Ishikawa (cell line): Measurements from ENCODE around the gene CX3CR1.

Experiments used
- CEBPB ChIP-seq: IDR thresholded peaks from 2 replicates; pipeline ENCODE4 v1.6.1; 2012
- CREB1 ChIP-seq: IDR thresholded peaks from 2 replicates; pipeline ENCODE4 v1.6.1; 2012; ENCODE audit warnings: low read depth
- EP300 ChIP-seq: IDR thresholded peaks from 2 replicates; pipeline ENCODE4 v1.6.1; 2012; ENCODE audit warnings: borderline replicate concordance
- FOXM1 ChIP-seq: IDR thresholded peaks from 2 replicates; pipeline ENCODE4 v1.6.1; 2012; ENCODE audit warnings: low read depth, borderline replicate concordance
- MAX ChIP-seq: IDR thresholded peaks from 2 replicates; pipeline ENCODE4 v1.6.1; 2012
- NFIC ChIP-seq: IDR thresholded peaks from 2 replicates; pipeline ENCODE4 v1.6.1; 2012
- RAD21 ChIP-seq: IDR thresholded peaks from 2 replicates; pipeline ENCODE4 v1.6.1; 2012; ENCODE audit warnings: low read depth
- TAF1 ChIP-seq: IDR thresholded peaks from 2 replicates; pipeline ENCODE4 v1.6.1; 2012; ENCODE audit warnings: low read depth, mild to moderate bottlenecking
- USF1 ChIP-seq: IDR thresholded peaks from 2 replicates; pipeline ENCODE4 v1.6.1; 2012
- YY1 ChIP-seq: IDR thresholded peaks from 2 replicates; pipeline ENCODE4 v1.6.1; 2012; ENCODE audit warnings: low read depth
- ZBTB7A ChIP-seq: IDR thresholded peaks from 2 replicates; pipeline ENCODE4 v1.6.1; 2012; ENCODE audit warnings: low read depth

GRCh38 chr3:39249453-39250115 lies 30.3 kb downstream of the CX3CR1 start:
- TF ChIP-seq EP300 = no peak
- TF ChIP-seq TAF1 = no peak
- no peak for TF ChIP-seq YY1
- no peak for TF ChIP-seq RAD21
- no peak for TF ChIP-seq CREB1
- no peak for TF ChIP-seq NFIC
- no peak for TF ChIP-seq FOXM1
- TF ChIP-seq ZBTB7A = no peak
- no peak for TF ChIP-seq USF1
- no peak for TF ChIP-seq MAX
- no peak for TF ChIP-seq CEBPB
